WTC11 (cell line): Measurements from ENCODE around the gene KRTAP4-7.

ENCODE experiments used
- ATF1 ChIP-seq: sonication (generic); formaldehyde crosslinking; IDR thresholded peaks from 2 replicates; pipeline ENCODE4 v1.8.1; 2023; ENCODE audit warnings: mild to moderate bottlenecking, moderate library complexity, missing genetic modification reagents
- ATF2 ChIP-seq: sonication (generic); formaldehyde crosslinking; IDR thresholded peaks from 2 replicates; pipeline ENCODE4 v1.8.1; 2022; ENCODE audit warnings: low read depth, missing genetic modification reagents, borderline replicate concordance
- ATF3 ChIP-seq: sonication (generic); formaldehyde crosslinking; conservative IDR thresholded peaks from 2 replicates; pipeline ENCODE4 v1.8.1; 2022; ENCODE audit warnings: mild to moderate bottlenecking, missing genetic modification reagents
- CTCF ChIP-seq: fragments of 200-600 bp; IDR thresholded peaks from 2 replicates; pipeline ENCODE4 v1.8.0; 2022; ENCODE audit warnings: antibody characterized with exemption
- IRF1 ChIP-seq: sonication (generic); formaldehyde crosslinking; IDR thresholded peaks from 2 replicates; pipeline ENCODE4 v1.8.0; 2023; ENCODE audit warnings: missing genetic modification reagents
- JUN ChIP-seq: sonication (generic); formaldehyde crosslinking; IDR thresholded peaks from 2 replicates; pipeline ENCODE4 v1.8.0; 2023; ENCODE audit warnings: mild to moderate bottlenecking, missing genetic modification reagents
- NR1H2 ChIP-seq: sonication (generic); formaldehyde crosslinking; IDR thresholded peaks from 2 replicates; pipeline ENCODE4 v1.9.0; 2021; ENCODE audit warnings: mild to moderate bottlenecking, moderate library complexity, missing genetic modification reagents
- PRRX2 ChIP-seq: fragments of 250-450 bp; sonication (Bioruptor Pico); IDR thresholded peaks from 2 replicates; pipeline ENCODE4 v1.8.0; 2021; ENCODE audit warnings: mild to moderate bottlenecking
- ZBTB21 ChIP-seq: sonication (generic); formaldehyde crosslinking; IDR thresholded peaks from 2 replicates; pipeline ENCODE4 v1.8.1; 2023; ENCODE audit warnings: mild to moderate bottlenecking, missing genetic modification reagents, borderline replicate concordance
- TF ChIP-seq, protein P1 (sequence below): sonication (generic); formaldehyde crosslinking; IDR thresholded peaks from 2 replicates; pipeline ENCODE4 v1.8.1; 2023; ENCODE audit warnings: mild to moderate bottlenecking, missing genetic modification reagents

DNA sequence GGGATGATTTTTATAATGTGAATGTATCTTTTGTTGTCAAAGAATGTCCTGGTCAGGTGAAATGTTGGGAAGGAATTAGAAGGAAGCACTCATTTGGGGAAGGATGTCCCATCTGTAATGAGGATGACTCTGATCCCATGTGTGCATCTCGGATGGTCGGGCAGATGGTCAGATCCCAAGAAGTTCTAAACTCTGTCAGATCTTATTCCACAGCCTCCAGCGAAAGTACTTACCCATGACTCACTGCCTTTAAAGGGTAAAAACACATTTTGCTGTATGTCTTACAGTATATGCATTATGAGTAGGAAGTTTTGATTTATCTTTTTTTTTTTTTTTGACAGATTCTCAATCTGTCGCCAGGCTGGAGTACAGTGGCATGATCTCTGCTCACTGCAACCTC is 34.8 kb downstream of the KRTAP4-7 start:
- TF ChIP-seq CTCF (no peak), ATF3 (CRISPR knock-in tag) (no peak), IRF1 (CRISPR knock-in tag) (no peak), NR1H2 (no peak), PRRX2 (CRISPR knock-in tag) (no peak), ATF2 (CRISPR knock-in tag) (no peak), JUN (CRISPR knock-in tag) (no peak), ATF1 (CRISPR knock-in tag) (no peak), ZBTB21 (no peak)
- TF ChIP-seq, protein P1, sequence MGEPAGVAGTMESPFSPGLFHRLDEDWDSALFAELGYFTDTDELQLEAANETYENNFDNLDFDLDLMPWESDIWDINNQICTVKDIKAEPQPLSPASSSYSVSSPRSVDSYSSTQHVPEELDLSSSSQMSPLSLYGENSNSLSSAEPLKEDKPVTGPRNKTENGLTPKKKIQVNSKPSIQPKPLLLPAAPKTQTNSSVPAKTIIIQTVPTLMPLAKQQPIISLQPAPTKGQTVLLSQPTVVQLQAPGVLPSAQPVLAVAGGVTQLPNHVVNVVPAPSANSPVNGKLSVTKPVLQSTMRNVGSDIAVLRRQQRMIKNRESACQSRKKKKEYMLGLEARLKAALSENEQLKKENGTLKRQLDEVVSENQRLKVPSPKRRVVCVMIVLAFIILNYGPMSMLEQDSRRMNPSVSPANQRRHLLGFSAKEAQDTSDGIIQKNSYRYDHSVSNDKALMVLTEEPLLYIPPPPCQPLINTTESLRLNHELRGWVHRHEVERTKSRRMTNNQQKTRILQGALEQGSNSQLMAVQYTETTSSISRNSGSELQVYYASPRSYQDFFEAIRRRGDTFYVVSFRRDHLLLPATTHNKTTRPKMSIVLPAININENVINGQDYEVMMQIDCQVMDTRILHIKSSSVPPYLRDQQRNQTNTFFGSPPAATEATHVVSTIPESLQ (CRISPR knock-in tag) = no peak
